PFSK-1 (cell line): ENCODE measurements around the gene CD82.

ENCODE experiments used
- TAF1 ChIP-seq: IDR thresholded peaks from 2 replicates; pipeline ENCODE4 v1.6.1; 2012; ENCODE audit warnings: low read length, control low read depth, borderline replicate concordance; ENCODE audit not compliant: insufficient read depth
- TF ChIP-seq, protein P1 (sequence below), 2 experiments: IDR thresholded peaks; 2 replicates each; pipeline versions ENCODE4 v1.6.1 to v1.8.0; 2011 to 2012; ENCODE audit warnings: low read depth in 2 of 2, low read length in 2 of 2, control low read depth in 1 of 2, inconsistent platforms in 1 of 2, mild to moderate bottlenecking in 1 of 2, moderate library complexity in 1 of 2; ENCODE audit not compliant: insufficient read depth in 1 of 2

DNA sequence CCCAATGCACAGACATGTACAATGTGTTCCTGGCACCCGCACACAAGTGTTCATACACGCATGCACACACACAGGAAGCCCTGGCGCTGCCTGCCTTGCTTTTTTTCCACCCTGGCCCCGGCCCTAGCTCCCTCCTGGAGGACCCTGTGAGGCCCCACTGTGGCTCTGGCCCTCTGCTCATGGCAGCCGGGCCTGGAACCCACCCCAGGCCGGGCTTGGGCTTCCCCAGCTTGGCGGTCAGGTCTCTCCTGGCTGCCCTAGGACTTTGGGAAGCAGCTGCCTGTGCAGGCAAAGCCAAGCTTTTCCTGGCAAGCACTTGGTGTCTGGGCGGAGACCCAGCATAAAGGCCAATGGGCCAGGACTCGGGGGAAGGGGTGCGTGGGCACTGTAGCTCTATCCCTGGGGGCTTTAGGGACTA is 30.5 kb downstream of the CD82 start:
- TF ChIP-seq, protein P1, sequence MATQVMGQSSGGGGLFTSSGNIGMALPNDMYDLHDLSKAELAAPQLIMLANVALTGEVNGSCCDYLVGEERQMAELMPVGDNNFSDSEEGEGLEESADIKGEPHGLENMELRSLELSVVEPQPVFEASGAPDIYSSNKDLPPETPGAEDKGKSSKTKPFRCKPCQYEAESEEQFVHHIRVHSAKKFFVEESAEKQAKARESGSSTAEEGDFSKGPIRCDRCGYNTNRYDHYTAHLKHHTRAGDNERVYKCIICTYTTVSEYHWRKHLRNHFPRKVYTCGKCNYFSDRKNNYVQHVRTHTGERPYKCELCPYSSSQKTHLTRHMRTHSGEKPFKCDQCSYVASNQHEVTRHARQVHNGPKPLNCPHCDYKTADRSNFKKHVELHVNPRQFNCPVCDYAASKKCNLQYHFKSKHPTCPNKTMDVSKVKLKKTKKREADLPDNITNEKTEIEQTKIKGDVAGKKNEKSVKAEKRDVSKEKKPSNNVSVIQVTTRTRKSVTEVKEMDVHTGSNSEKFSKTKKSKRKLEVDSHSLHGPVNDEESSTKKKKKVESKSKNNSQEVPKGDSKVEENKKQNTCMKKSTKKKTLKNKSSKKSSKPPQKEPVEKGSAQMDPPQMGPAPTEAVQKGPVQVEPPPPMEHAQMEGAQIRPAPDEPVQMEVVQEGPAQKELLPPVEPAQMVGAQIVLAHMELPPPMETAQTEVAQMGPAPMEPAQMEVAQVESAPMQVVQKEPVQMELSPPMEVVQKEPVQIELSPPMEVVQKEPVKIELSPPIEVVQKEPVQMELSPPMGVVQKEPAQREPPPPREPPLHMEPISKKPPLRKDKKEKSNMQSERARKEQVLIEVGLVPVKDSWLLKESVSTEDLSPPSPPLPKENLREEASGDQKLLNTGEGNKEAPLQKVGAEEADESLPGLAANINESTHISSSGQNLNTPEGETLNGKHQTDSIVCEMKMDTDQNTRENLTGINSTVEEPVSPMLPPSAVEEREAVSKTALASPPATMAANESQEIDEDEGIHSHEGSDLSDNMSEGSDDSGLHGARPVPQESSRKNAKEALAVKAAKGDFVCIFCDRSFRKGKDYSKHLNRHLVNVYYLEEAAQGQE (IDR thresholded peaks at IDR 0.05; ENCODE audit: insufficient read depth in 1 of 2, low read depth in 2 of 2, low read length in 2 of 2), result no peak
- TF ChIP-seq TAF1, result no peak
